Measurements from ENCODE around the gene CISH. TPM values are rescaled to one million over a fixed set of nuclear protein-coding genes. Genes with fewer than 3 reads are reported as not detected.

The CISH gene
- polyA plus RNA-seq, 3 donors from 2014 or later, result 4.5 to 23.2 (median 7.3) TPM

DNA sequence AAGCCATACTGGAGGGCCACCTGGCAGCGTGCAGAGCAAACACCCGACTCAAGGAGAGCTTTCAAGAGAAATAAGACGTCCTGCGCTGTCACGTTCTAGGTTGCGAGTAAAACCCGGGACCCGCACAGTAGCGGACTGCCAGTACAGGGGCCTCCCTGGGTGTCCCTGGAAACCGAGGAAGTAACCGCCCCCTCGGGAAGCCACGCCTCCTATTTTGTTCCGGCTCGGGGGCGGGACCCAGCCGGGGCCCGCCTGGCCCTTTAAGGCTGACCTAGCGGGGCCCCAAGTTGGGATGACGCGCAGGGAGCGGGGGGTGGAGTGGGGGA is 5.2 kb upstream of the CISH start:
- DNase-seq, result peak; percentile 95 to 96 (median 96)
- H3K27ac Mint-ChIP-seq, result peak overlapping the region; percentile 87 to 94 (median 92)
- H3K36me3 Mint-ChIP-seq, result no peaks in the 10 kb centered on the region
- peaks cover 0 to 7% (median 3%) of the 10 kb centered on the region in 3 donors for H3K27me3 Mint-ChIP-seq (ENCODE audit: low read depth in 3 of 3)
- H3K9me3 Mint-ChIP-seq, result no peaks in the 10 kb centered on the region
- H3K4me1 Mint-ChIP-seq, result peaks cover 79 to 80% of the 10 kb centered on the region in 2 donors
- H3K4me3 Mint-ChIP-seq, result peak overlapping the region; percentile 82 to 93 (median 89)

DNA sequence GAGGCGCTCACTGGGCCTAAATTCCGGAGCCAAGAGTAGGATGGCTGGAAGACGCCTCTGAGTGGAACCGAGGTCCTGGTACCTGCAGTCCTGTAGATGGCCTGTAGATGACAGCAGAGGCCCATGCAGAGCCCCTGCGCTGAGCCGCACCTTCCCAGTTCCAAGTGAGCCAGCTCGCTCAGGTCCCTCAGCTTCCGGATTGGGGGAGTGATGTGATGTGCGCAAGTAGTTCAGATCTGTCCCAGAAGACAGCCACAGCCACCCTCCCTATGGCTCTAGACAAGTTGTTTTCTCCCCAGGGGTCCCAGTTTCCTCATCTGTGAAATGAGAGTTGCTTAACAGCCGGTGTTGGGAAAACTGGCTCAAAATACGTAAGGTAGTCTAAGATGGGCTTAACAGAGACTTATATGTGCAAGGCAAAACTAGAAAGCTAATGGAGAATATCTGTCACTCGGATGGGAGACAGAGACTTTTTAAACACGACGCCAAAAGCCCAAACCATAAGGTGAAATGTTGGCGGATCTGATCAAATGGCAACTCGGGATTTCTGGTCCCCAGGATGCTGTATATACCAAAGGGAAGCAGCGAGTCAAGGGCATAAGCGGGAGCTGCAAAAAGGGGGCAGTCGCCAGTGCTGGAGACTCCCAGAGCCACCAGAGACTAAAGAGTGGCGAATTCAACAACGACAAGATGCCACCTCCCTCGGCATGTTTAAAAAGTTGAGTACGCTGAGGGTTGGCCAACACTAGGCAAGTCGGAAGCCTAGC is 4.6 kb upstream of the CISH start:
- H3K36me3 Mint-ChIP-seq, result no peaks in the 10 kb centered on the region
- H3K9me3 Mint-ChIP-seq, result no peaks in the 10 kb centered on the region
- H3K27me3 Mint-ChIP-seq (ENCODE audit: low read depth in 3 of 3), result peaks cover 0 to 9% (median 3%) of the 10 kb centered on the region in 3 donors
- DNase-seq, result peak; percentile 76 to 82 (median 80)
- H3K4me3 Mint-ChIP-seq, result peak overlapping the region; percentile 82 to 93 (median 89)
- H3K27ac Mint-ChIP-seq, result peak overlapping the region; percentile 87 to 94 (median 92)
- peaks cover 78 to 80% of the 10 kb centered on the region in 2 donors for H3K4me1 Mint-ChIP-seq

DNA sequence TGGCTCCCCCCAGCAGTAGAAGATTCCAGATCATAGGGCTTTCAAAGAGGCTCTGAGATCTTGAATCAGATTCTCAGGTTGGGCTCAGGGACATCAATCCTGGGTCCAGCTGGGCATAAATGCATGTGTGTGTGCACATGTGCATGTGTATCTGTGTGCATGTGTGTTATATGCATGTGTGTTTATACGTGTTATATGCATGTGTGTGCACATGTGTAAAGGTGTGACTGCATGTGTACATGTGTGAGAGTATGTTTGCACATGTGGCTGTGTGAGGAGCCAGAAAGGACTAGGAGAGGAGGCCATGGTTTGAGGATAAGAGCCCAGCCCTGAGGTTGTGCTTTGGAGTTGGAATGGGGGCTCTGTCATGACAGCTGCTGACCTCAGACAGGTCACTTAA is 3.6 kb upstream of the CISH start:
- peaks cover 0 to 3% (median 0%) of the 10 kb centered on the region in 3 donors for H3K36me3 Mint-ChIP-seq
- H3K27me3 Mint-ChIP-seq (ENCODE audit: low read depth in 3 of 3), result peaks cover 0 to 9% (median 3%) of the 10 kb centered on the region in 3 donors
- H3K4me3 Mint-ChIP-seq, result peak overlapping the region in 1 of 5 donors; percentile 42
- H3K9me3 Mint-ChIP-seq, result no peaks in the 10 kb centered on the region
- H3K27ac Mint-ChIP-seq, result no peak overlapping the region
- peaks cover 75 to 80% of the 10 kb centered on the region in 2 donors for H3K4me1 Mint-ChIP-seq
- no peak for DNase-seq

DNA sequence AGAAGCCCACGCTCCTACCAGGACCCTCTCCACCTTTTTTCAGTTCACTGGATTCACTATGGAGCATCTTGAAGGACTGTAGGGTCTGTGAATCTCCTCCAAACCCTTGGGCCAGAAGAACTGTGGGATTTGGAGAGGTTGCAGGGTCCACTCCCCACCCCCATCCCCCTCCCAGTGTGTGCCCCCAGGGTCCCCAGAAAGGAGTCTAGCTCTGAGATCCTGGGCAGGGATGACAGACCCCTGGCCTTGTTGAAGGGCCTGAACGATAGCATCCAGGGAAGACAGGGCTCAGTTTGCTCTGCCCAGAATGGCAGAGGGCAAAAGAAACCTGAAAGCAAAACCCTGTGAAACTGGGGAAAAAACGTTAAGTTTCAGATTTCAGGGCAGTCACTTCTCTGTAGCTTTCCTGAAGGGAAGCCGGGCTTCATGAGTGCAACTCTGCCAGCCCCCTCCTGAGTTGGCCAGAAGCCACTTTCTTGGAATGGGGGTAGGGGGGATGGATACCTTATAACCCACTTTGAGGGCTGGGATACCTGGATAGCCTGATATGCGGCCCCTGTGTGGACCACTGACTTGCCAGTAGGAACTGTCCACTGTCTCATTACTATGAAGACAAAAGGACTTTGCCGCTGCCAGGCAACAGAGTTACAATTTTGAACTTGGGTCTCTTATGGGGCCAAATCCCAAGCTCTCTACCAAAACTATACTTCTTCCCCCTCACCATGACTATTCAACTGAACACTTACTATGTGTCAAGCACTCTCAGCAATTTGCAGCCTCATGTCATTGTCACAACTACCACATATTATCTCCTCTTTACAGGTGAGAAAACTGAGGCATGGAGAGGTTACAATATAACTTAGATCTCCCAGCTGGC is 1.6 kb upstream of the CISH start:
- DNase-seq, result no peak
- Mint-ChIP-seq H3K4me1 (peaks cover 75 to 80% of the 10 kb centered on the region in 2 donors), H3K4me3 (peak overlapping the region; percentile 92 to 97 (median 94)), H3K27me3 (ENCODE audit: low read depth in 3 of 3) (peaks cover 0 to 9% (median 3%) of the 10 kb centered on the region in 3 donors), H3K36me3 (peaks cover 7 to 14% (median 10%) of the 10 kb centered on the region in 3 donors), H3K27ac (peak overlapping the region; percentile 90 to 96 (median 93)), H3K9me3 (no peaks in the 10 kb centered on the region)

DNA sequence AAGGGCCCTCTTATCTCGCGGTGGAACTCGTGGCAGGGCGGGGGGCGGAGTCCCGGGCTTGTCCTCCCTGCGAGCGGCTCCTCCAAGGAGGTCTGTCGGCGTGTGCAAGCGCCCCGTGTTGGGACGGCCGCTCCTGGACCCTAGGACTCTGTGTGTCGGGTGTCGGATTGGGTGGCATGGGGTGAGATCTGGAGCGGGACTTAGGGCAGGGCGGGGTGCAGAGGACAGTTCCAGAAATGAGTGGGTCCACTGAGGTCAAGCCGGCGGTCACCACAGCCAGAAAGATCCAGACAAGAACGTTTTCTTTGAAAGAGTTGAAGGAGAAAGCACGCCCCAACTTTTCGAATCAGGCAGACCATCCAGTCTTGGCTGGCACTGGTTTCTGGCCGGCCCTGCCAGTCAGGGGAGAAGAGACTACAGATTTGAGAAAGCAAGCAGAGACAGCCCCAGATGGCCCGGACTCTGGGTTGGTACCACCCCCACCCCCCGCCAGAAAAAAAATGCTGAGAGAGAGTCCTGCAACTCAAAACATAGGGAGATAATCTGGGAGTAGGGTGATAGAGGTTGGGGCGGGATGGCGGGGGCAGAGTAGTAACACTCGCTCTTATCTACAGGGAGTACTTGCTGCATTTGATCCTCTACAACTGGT is 784 bp upstream of the CISH start:
- Mint-ChIP-seq H3K4me3 (peak overlapping the region; percentile 92 to 97 (median 94)), H3K27ac (peak overlapping the region; percentile 90 to 96 (median 93)), H3K36me3 (peaks cover 13 to 22% (median 17%) of the 10 kb centered on the region in 3 donors), H3K9me3 (no peaks in the 10 kb centered on the region), H3K4me1 (peaks cover 79 to 82% of the 10 kb centered on the region in 2 donors), H3K27me3 (ENCODE audit: low read depth in 3 of 3) (peaks cover 0 to 9% (median 3%) of the 10 kb centered on the region in 3 donors)
- DNase-seq, result peak in 1 of 3 donors; percentile 27

DNA sequence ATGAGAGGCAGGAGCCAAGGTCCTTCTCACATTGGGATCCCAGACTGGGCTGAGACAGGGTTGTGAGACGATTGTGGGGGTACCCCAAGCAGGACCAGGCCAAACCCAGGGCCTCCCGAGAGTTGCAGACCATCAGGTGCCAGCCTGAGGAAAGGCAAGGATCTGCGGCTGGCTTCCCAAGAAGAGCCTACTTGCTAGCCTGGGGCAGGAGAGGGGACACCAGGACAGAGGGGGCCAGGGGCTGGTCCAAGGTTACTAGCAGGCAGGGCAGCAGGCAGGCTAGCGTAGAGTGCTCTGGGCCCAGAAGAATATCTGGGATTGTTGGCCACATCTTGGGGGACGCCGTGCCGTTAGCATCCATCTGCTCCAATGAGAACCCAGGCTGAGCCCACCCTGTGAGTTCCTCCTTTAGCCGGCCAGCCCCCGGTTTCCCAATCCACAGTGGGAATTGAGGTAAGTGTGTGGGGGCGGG is 546 bp downstream of the CISH start:
- Mint-ChIP-seq H3K27ac (peak overlapping the region; percentile 90 to 96 (median 93)), H3K36me3 (peaks cover 22 to 30% (median 24%) of the 10 kb centered on the region in 3 donors), H3K9me3 (no peaks in the 10 kb centered on the region), H3K27me3 (ENCODE audit: low read depth in 3 of 3) (peaks cover 0 to 6% (median 0%) of the 10 kb centered on the region in 3 donors), H3K4me1 (peaks cover 86 to 89% of the 10 kb centered on the region in 2 donors), H3K4me3 (peak overlapping the region; percentile 92 to 97 (median 94))
- no peak for DNase-seq

DNA sequence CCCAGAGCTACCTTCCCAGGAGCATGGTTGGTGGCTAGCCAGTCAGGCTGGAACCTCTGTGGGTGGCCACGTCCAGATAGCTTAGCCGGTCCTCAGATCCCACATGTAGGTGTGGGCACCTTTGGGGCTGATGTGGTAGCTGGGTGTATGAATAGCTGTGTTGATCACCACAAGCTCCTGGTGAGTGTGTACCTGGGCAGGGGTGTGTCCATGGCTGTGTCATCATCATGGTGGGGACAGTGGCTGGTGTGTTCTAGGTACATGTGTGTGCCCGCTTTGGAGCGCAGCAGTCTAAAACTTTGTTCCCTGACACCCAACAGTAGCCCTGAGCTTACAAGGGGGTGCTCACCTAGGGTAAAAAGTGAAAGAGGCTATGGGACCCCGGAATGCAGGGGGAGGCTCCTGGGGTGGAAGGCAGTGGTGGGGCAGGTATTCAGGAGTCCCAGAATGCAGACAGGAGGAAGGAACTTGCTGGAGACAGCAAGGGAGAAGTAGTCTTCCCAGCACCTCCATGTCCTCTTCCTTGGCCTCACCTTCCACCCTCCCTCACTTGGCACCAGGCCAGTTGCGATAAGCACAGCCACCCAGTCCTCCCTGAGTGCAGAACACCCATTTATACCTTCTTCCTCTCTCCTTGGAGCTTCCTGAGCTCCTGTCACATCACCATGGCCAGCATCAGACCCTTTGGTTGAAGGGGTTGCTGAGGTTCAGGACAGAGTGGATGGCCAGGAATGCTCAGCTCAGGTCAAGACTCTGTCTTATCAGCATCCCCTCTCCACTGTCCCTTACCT is 1.2 kb downstream of the CISH start:
- H3K9me3 Mint-ChIP-seq, result no peaks in the 10 kb centered on the region
- H3K27ac Mint-ChIP-seq, result peak overlapping the region; percentile 90 to 96 (median 93)
- H3K4me1 Mint-ChIP-seq, result peaks cover 86 to 90% of the 10 kb centered on the region in 2 donors
- H3K4me3 Mint-ChIP-seq, result peak overlapping the region; percentile 92 to 97 (median 94)
- H3K27me3 Mint-ChIP-seq (ENCODE audit: low read depth in 3 of 3), result peaks cover 0 to 6% (median 0%) of the 10 kb centered on the region in 3 donors
- H3K36me3 Mint-ChIP-seq, result peaks cover 28 to 36% (median 30%) of the 10 kb centered on the region in 3 donors
- no peak for DNase-seq

DNA sequence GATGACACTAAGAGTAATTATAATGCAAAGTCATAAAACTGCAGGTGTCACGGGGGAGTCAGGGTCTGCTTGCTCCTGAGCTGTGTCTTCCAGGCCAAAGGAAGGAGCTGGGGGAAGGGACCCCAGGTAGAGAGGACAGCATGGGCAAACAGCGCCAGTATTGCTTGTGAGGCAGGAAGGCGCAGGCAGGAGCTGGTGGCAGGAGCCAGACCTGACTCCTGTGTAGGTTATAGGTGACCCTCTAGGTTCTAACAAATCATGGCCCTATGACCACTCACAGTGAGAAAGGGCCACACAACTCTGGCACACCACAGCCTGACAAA is 1.9 kb downstream of the CISH start:
- Mint-ChIP-seq H3K36me3 (peaks cover 31 to 39% (median 33%) of the 10 kb centered on the region in 3 donors), H3K4me1 (peaks cover 89 to 94% of the 10 kb centered on the region in 2 donors), H3K27ac (peak overlapping the region; percentile 90 to 96 (median 93)), H3K4me3 (peak overlapping the region; percentile 92 to 97 (median 94)), H3K27me3 (ENCODE audit: low read depth in 3 of 3) (peaks cover 0 to 6% (median 0%) of the 10 kb centered on the region in 3 donors), H3K9me3 (no peaks in the 10 kb centered on the region)
- DNase-seq, result no peak

DNA sequence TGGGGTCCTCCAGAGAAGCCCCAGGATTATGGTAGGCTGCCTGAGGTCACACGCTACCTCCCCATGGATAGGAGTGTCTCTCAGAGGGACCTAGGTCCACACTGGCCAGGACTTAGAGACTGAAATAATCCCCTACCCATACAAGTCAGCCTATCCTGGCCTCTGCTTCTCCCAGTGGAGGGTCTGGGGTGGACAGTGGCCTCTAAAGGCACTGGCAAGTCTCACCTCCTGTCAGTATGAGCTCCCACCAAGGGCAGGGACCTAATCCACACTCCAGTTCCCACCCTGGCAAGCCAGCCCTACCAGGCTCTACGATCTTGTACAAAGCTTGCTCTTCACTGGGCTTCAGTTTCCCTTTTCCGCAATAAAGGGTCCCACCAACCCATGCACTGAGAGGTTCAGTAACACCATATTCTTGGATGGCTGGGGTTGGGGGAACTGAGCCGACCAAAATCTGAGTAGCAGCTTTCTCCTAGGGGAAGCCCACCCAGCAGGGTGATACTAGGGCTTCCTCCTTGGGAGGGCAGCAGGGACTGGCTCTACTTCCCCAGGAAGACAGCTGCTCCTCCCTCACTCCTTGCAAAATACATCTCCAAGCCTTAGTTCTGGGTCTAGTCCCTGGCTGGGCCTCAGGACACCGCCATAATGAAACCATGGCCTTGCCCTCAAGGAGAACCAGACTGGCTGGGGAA is 2.4 kb downstream of the CISH start:
- peaks cover 0 to 6% (median 0%) of the 10 kb centered on the region in 3 donors for H3K27me3 Mint-ChIP-seq (ENCODE audit: low read depth in 3 of 3)
- peak overlapping the region; percentile 92 to 97 (median 94) for H3K4me3 Mint-ChIP-seq
- no peak for DNase-seq
- no peaks in the 10 kb centered on the region for H3K9me3 Mint-ChIP-seq
- peaks cover 92 to 94% of the 10 kb centered on the region in 2 donors for H3K4me1 Mint-ChIP-seq
- peak overlapping the region; percentile 90 to 96 (median 93) for H3K27ac Mint-ChIP-seq
- peaks cover 32 to 42% (median 35%) of the 10 kb centered on the region in 3 donors for H3K36me3 Mint-ChIP-seq

DNA sequence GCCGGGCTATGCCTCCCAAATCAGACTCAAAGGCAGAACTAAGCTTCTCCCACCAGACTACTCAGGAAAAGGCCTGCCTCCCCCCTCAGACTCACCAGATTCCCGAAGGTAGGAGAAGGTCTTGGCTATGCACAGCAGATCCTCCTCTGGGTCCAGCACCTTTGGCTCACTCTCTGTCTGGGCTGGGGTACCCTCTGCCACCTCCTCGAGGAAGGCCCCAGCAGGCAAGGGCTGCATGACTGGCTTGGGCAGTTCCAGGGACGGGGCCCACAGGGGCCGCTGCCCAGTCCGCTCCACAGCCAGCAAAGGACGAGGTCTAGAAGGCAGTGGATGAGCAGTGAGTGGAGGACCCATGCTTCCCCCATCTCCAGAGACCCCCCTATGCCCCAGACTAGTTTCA is 3.3 kb downstream of the CISH start:
- Mint-ChIP-seq H3K9me3 (no peaks in the 10 kb centered on the region), H3K27ac (peak overlapping the region; percentile 64 to 95 (median 92)), H3K4me3 (peak overlapping the region; percentile 92 to 97 (median 94)), H3K4me1 (peaks cover 92 to 94% of the 10 kb centered on the region in 2 donors), H3K36me3 (peaks cover 35 to 47% (median 41%) of the 10 kb centered on the region in 3 donors), H3K27me3 (ENCODE audit: low read depth in 3 of 3) (peaks cover 0 to 8% (median 0%) of the 10 kb centered on the region in 3 donors)
- DNase-seq, result no peak

DNA sequence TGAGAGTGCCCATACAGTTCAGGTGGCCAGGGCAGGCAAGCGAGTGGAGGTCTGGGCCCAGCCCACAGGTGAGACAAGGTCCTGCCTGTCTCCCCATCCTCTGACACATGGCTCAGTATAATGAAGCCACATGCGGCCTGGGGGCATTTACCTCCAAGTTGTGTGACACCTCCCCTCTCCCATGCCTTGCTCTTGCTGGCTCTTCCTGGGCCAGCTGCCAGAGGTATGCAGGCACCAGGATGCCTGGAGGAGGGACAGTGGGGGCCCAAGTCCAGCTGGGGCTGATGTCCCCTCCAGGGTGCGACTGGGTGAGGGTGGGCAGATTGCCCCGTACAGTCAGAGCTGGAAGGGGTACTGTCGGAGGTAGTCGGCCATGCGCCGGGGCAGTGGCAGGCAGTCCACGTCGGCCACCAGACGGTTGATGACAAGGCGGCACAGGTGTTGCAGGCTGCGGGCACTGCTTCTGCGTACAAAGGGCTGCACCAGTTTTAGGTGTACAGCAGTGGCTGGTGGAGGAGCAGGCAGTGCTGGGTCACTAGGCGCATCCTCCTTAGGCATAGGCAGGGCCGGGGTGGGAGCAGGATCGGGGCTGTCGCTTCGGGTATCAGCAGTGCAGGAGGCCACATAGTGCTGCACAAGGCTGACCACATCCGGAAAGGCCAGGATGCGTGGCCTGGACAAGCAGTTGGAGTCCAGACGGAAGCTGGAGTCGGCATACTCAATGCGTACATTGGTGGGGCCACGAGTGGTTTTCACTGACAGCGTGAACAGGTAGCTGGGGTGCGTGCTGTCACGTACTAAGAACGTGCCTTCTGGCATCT is 4.1 kb downstream of the CISH start:
- no peak for DNase-seq
- Mint-ChIP-seq H3K4me3 (peak overlapping the region; percentile 92 to 97 (median 94)), H3K27ac (peak overlapping the region; percentile 43 to 95 (median 91)), H3K9me3 (no peaks in the 10 kb centered on the region), H3K36me3 (peaks cover 35 to 47% (median 41%) of the 10 kb centered on the region in 3 donors), H3K27me3 (ENCODE audit: low read depth in 3 of 3) (peaks cover 0 to 8% (median 0%) of the 10 kb centered on the region in 3 donors), H3K4me1 (peaks cover 92 to 94% of the 10 kb centered on the region in 2 donors)
